Activated CD4-positive, alpha-beta T cell treated with anti-CD3 and anti-CD28 coated beads for 1 hour (primary cell): Measurements from ENCODE around the gene LPP.

Experiments
- DNase-seq: peaks from one replicate; pipeline ENCODE4 v3.0.0-alpha.2; 2020

The LPP gene

GRCh38 chr3:188282871-188283270 is 128.9 kb downstream of the LPP start:
- DNase-seq, result no peak

GRCh38 chr3:188283347-188283746 is 129.4 kb downstream of the LPP start:
- no peak for DNase-seq

GRCh38 chr3:188284455-188285212 is 130.7 kb downstream of the LPP start:
- no peak for DNase-seq

- DNase-seq, result no peak
Measured at GRCh38 chr3:188286087-188286513, 132.1 kb downstream of the LPP start.

GRCh38 chr3:188287339-188287738 is 133.4 kb downstream of the LPP start:
- DNase-seq, result no peak

- no peak for DNase-seq
Measured at GRCh38 chr3:188287762-188288505, 134.0 kb downstream of the LPP start.

- no peak for DNase-seq
Measured at GRCh38 chr3:188292251-188292650, 138.3 kb downstream of the LPP start.

GRCh38 chr3:188292827-188293226 is 138.9 kb downstream of the LPP start:
- no peak for DNase-seq

- DNase-seq, result no peak
Measured at GRCh38 chr3:188294113-188294512, 140.2 kb downstream of the LPP start.

- DNase-seq, result no peak
Measured at GRCh38 chr3:188294823-188295487, 141.0 kb downstream of the LPP start.

- no peak for DNase-seq
Measured at GRCh38 chr3:188295876-188296275, 141.9 kb downstream of the LPP start.

- DNase-seq, result no peak
Measured at GRCh38 chr3:188296761-188297612, 143.0 kb downstream of the LPP start.

GRCh38 chr3:188298585-188298984 is 144.6 kb downstream of the LPP start:
- no peak for DNase-seq

- no peak for DNase-seq
Measured at GRCh38 chr3:188299068-188299467, 145.1 kb downstream of the LPP start.

- no peak for DNase-seq
Measured at GRCh38 chr3:188299708-188300107, 145.8 kb downstream of the LPP start.

- DNase-seq, result no peak
Measured at GRCh38 chr3:188301147-188301546, 147.2 kb downstream of the LPP start.

- no peak for DNase-seq
Measured at GRCh38 chr3:188303286-188303799, 149.4 kb downstream of the LPP start.

- DNase-seq, result no peak
Measured at GRCh38 chr3:188303823-188304222, 149.9 kb downstream of the LPP start.

GRCh38 chr3:188304501-188304900 is 150.5 kb downstream of the LPP start:
- DNase-seq, result no peak

GRCh38 chr3:188305220-188305619 is 151.3 kb downstream of the LPP start:
- DNase-seq, result no peak

- no peak for DNase-seq
Measured at GRCh38 chr3:188306435-188307005, 152.6 kb downstream of the LPP start.
